AG09319 (cell line): Measurements from ENCODE around the gene OPCML.

Source experiments
- DNase-seq: peaks from one replicate; pipeline ENCODE4 v3.0.0-alpha.2; 2010; ENCODE audit warnings: low read depth; ENCODE audit errors: extremely low read depth
- CTCF ChIP-seq: IDR thresholded peaks from 2 replicates; pipeline ENCODE4 v1.5.1; 2011; ENCODE audit warnings: low read depth, mild to moderate bottlenecking, inconsistent platforms, low read length, moderate library complexity

The OPCML gene

GRCh38 chr11:133563505-133564025 is 31.3 kb upstream of the OPCML start:
- DNase-seq = no peak
- no peak for TF ChIP-seq CTCF

- TF ChIP-seq CTCF = no peak
Observed at GRCh38 chr11:133560472-133560855, 28.2 kb upstream of the OPCML start.

GRCh38 chr11:133559833-133560471 is 27.7 kb upstream of the OPCML start:
- no peak for TF ChIP-seq CTCF
- no peak for DNase-seq

More at GRCh38 chr11:133560472-133560855, 28.2 kb upstream of the OPCML start:
- DNase-seq = no peak

- TF ChIP-seq CTCF = no peak
- no peak for DNase-seq
Observed at GRCh38 chr11:133559382-133559781, 27.1 kb upstream of the OPCML start.

- TF ChIP-seq CTCF = no peak
Observed at GRCh38 chr11:133555034-133555433, 22.7 kb upstream of the OPCML start.

GRCh38 chr11:133553885-133554740 is 21.8 kb upstream of the OPCML start:
- no peak for DNase-seq
- no peak for TF ChIP-seq CTCF

More at GRCh38 chr11:133555034-133555433, 22.7 kb upstream of the OPCML start:
- DNase-seq = no peak

GRCh38 chr11:133552938-133553337 is 20.6 kb upstream of the OPCML start:
- no peak for DNase-seq
- no peak for TF ChIP-seq CTCF
